GM19455 (cell line): Measurements from ENCODE around the gene CBX4.

Source experiments
- ATAC-seq: cut with Tn5 transposase; IDR thresholded peaks from one replicate; pipeline ENCODE4 v1.9.1; 2021; ENCODE audit not compliant: unreplicated experiment

The CBX4 gene

GRCh38 chr17:79831265-79832217 lies 7.7 kb downstream of the CBX4 start:
- ATAC-seq: no peak

- no peak for ATAC-seq
Observed at GRCh38 chr17:79830763-79831264, 8.4 kb downstream of the CBX4 start.

- no peak for ATAC-seq
Observed at GRCh38 chr17:79830303-79830702, 8.9 kb downstream of the CBX4 start.

GRCh38 chr17:79829457-79829856 lies 9.8 kb downstream of the CBX4 start:
- ATAC-seq: no peak

- no peak for ATAC-seq
Observed at GRCh38 chr17:79829004-79829403, 10.2 kb downstream of the CBX4 start.

GRCh38 chr17:79826841-79827578 lies 12.2 kb downstream of the CBX4 start:
- no peak for ATAC-seq

GRCh38 chr17:79826204-79826680 lies 13.0 kb downstream of the CBX4 start:
- no peak for ATAC-seq

GRCh38 chr17:79825580-79825921 lies 13.7 kb downstream of the CBX4 start:
- no peak for ATAC-seq

- ATAC-seq: no peak
Observed at GRCh38 chr17:79824893-79825579, 14.2 kb downstream of the CBX4 start.

GRCh38 chr17:79824234-79824633 lies 15.0 kb downstream of the CBX4 start:
- ATAC-seq: no peak

- no peak for ATAC-seq
Observed at GRCh38 chr17:79822583-79823124, 16.6 kb downstream of the CBX4 start.

GRCh38 chr17:79821331-79822095 lies 17.7 kb downstream of the CBX4 start:
- ATAC-seq: no peak

- no peak for ATAC-seq
Observed at GRCh38 chr17:79820959-79821330, 18.3 kb downstream of the CBX4 start.

- ATAC-seq: no peak
Observed at GRCh38 chr17:79819534-79820276, 19.5 kb downstream of the CBX4 start.

- no peak for ATAC-seq
Observed at GRCh38 chr17:79819085-79819484, 20.2 kb downstream of the CBX4 start.

- no peak for ATAC-seq
Observed at GRCh38 chr17:79818026-79818758, 21.0 kb downstream of the CBX4 start.

GRCh38 chr17:79815836-79816461 lies 23.3 kb downstream of the CBX4 start:
- no peak for ATAC-seq
